Left ventricle myocardium inferior (tissue), 1 donor: ENCODE data around the gene UBL3. TPM values are rescaled to one million over a fixed set of nuclear protein-coding genes. Genes with fewer than 3 reads are reported as not detected.

Experiments used
- DNase-seq: peaks from one replicate; pipeline ENCODE4 v3.0.0-alpha.2; 2020
- H3K27ac ChIP-seq: fragments of 200-600 bp; replicated peaks from 2 replicates; pipeline ENCODE4 v1.8.0; 2021
- H3K27me3 ChIP-seq: fragments of 200-600 bp; 2 replicates; pipeline ENCODE4 v1.8.0; 2021; ENCODE audit warnings: low read depth
- H3K36me3 ChIP-seq: fragments of 200-600 bp; 2 replicates; pipeline ENCODE4 v1.8.0; 2021
- H3K4me1 ChIP-seq: fragments of 200-600 bp; 2 replicates; pipeline ENCODE4 v1.8.0; 2021
- H3K4me3 ChIP-seq: fragments of 200-600 bp; 2 replicates; pipeline ENCODE4 v1.8.0; 2021; ENCODE audit warnings: mild to moderate bottlenecking, moderate library complexity
- H3K9me3 ChIP-seq: fragments of 200-600 bp; replicated peaks from 2 replicates; pipeline ENCODE4 v1.8.0; 2021
- CTCF ChIP-seq: fragments of 200-600 bp; IDR thresholded peaks from 2 replicates; pipeline ENCODE4 v1.8.0; 2021; ENCODE audit warnings: antibody characterized with exemption, mild to moderate bottlenecking, borderline replicate concordance
- intact Hi-C: fragments of 100-400 bp; cut with micrococcal nuclease; formaldehyde crosslinking; loops from one replicate; pipeline ENCODE4 v1.11.0; 2022
- total RNA-seq: library from RNA; stranded (reverse); fragmentation: NEBNext Ultra II Directional; extraction: Animal tissue kit (Norgen Biotek cat#: 25700); gene quantifications from one replicate; pipeline ENCODE4 v1.2.1, GENCODE V29; 2021
- donor health status: DM: no; HTN: yes; CAD: no; lungs with severe emphysema.

The UBL3 gene
- total RNA-seq, 1 donor from 2014 or later, result 25.2 TPM

- H3K9me3 ChIP-seq, result no peaks in the 10 kb centered on the region
- peaks cover 13% of the 10 kb centered on the region for H3K4me1 ChIP-seq
- intact Hi-C loops, result no loop called here
- H3K27me3 ChIP-seq, result no peaks in the 10 kb centered on the region
- H3K4me3 ChIP-seq, result no peak overlapping the region
- no peaks in the 10 kb centered on the region for H3K36me3 ChIP-seq
- H3K27ac ChIP-seq, result no peak overlapping the region
- TF ChIP-seq CTCF, result no peak
- DNase-seq, result no peak
Measured at GRCh38 chr13:29888306-29888705, 37.9 kb upstream of the UBL3 start.

- no peaks in the 10 kb centered on the region for H3K9me3 ChIP-seq
- no peak for DNase-seq
- H3K4me3 ChIP-seq, result no peak overlapping the region
- TF ChIP-seq CTCF, result no peak
- intact Hi-C loops, result no loop called here
- H3K27ac ChIP-seq, result no peak overlapping the region
- H3K27me3 ChIP-seq, result no peaks in the 10 kb centered on the region
- no peaks in the 10 kb centered on the region for H3K36me3 ChIP-seq
- H3K4me1 ChIP-seq, result peaks cover 14% of the 10 kb centered on the region
Measured at GRCh38 chr13:29887686-29888085, 37.3 kb upstream of the UBL3 start.

GRCh38 chr13:29887030-29887557 is 36.7 kb upstream of the UBL3 start:
- no peak for DNase-seq
- TF ChIP-seq CTCF, result no peak
- H3K4me3 ChIP-seq, result no peak overlapping the region

GRCh38 chr13:29886446-29886845 is 36.0 kb upstream of the UBL3 start:
- DNase-seq, result no peak
- intact Hi-C loops, result no loop called here
- Histone ChIP-seq H3K9me3 (no peaks in the 10 kb centered on the region), H3K27me3 (no peaks in the 10 kb centered on the region), H3K36me3 (no peaks in the 10 kb centered on the region), H3K4me1 (peaks cover 14% of the 10 kb centered on the region), H3K27ac (no peak overlapping the region), H3K4me3 (no peak overlapping the region)
- TF ChIP-seq CTCF, result no peak

More at GRCh38 chr13:29887030-29887557, 36.7 kb upstream of the UBL3 start:
- intact Hi-C loops, result no loop called here
- H3K36me3 ChIP-seq, result no peaks in the 10 kb centered on the region
- no peak overlapping the region for H3K27ac ChIP-seq
- peaks cover 14% of the 10 kb centered on the region for H3K4me1 ChIP-seq
- H3K27me3 ChIP-seq, result no peaks in the 10 kb centered on the region
- H3K9me3 ChIP-seq, result no peaks in the 10 kb centered on the region

- no peaks in the 10 kb centered on the region for H3K27me3 ChIP-seq
- no peak overlapping the region for H3K4me3 ChIP-seq
- H3K27ac ChIP-seq, result no peak overlapping the region
- no peaks in the 10 kb centered on the region for H3K36me3 ChIP-seq
- no peaks in the 10 kb centered on the region for H3K9me3 ChIP-seq
- no peak for DNase-seq
- no peak for TF ChIP-seq CTCF
- intact Hi-C loops, result no loop called here
- H3K4me1 ChIP-seq, result peaks cover 14% of the 10 kb centered on the region
Measured at GRCh38 chr13:29885989-29886388, 35.6 kb upstream of the UBL3 start.
